ENCODE measurements around the gene EML5. TPM values are rescaled to one million over a fixed set of nuclear protein-coding genes. Genes with fewer than 3 reads are reported as not detected.

The EML5 gene
- total RNA-seq, 4 donors from 2014 or later: 0.35 to 3.3 (median 1.3) TPM

DNA sequence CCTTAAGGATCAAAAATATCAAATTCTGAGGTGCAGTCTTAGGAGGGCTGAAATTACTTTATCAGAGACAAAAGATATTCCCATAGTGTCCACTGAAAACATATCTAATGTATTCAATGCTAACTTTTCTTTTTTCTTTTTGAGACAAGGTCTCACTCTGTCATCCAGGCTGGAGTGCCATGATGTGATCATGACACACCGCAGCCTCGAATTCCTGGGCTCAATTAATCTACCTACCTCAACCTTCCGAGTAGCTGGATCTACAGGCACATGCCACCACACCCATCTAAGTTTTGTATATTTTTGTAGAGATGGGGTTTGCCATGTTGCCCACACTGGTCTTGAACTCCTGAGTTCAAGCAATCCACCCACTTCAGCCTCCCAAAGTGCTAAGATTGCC lies 161.7 kb downstream of the EML5 start:
- Histone ChIP-seq H3K4me1 (no peaks in the 10 kb centered on the region), H3K9me3 (no peaks in the 10 kb centered on the region), H3K27ac (no peak overlapping the region), H3K4me3 (no peak overlapping the region), H3K36me3 (no peaks in the 10 kb centered on the region), H3K27me3 (no peaks in the 10 kb centered on the region)
- no peak for DNase-seq
- TF ChIP-seq, protein P1, sequence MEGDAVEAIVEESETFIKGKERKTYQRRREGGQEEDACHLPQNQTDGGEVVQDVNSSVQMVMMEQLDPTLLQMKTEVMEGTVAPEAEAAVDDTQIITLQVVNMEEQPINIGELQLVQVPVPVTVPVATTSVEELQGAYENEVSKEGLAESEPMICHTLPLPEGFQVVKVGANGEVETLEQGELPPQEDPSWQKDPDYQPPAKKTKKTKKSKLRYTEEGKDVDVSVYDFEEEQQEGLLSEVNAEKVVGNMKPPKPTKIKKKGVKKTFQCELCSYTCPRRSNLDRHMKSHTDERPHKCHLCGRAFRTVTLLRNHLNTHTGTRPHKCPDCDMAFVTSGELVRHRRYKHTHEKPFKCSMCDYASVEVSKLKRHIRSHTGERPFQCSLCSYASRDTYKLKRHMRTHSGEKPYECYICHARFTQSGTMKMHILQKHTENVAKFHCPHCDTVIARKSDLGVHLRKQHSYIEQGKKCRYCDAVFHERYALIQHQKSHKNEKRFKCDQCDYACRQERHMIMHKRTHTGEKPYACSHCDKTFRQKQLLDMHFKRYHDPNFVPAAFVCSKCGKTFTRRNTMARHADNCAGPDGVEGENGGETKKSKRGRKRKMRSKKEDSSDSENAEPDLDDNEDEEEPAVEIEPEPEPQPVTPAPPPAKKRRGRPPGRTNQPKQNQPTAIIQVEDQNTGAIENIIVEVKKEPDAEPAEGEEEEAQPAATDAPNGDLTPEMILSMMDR (IDR thresholded peaks at IDR 0.05): no peak
- TF ChIP-seq POLR2A (IDR thresholded peaks at IDR 0.05): no peak

DNA sequence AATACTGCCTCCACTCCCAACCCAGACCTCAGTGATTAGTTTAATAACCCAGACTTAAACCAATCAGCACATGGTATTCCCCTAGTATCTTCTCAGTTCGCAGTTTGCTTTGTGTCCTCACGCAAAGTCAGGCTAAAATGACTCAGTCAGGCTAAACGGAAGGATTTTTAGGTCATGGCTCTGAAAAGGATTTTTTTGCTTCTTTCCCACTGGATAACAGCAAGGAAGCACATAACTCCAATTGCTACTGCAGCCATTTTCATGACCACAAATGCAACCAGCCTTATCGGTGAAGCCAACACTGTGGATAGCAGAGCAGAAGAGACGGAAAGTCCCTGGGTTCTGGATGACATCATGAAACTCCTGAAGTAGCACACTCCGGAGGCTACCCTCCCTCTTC lies 162.2 kb downstream of the EML5 start:
- H3K4me3 ChIP-seq: no peak overlapping the region
- no peak for TF ChIP-seq POLR2A (IDR thresholded peaks at IDR 0.05)
- TF ChIP-seq, protein P1 (IDR thresholded peaks at IDR 0.05): no peak
- no peaks in the 10 kb centered on the region for H3K27me3 ChIP-seq
- DNase-seq: no peak
- H3K9me3 ChIP-seq: no peaks in the 10 kb centered on the region
- H3K36me3 ChIP-seq: no peaks in the 10 kb centered on the region
- H3K27ac ChIP-seq: no peak overlapping the region
- H3K4me1 ChIP-seq: no peaks in the 10 kb centered on the region

DNA sequence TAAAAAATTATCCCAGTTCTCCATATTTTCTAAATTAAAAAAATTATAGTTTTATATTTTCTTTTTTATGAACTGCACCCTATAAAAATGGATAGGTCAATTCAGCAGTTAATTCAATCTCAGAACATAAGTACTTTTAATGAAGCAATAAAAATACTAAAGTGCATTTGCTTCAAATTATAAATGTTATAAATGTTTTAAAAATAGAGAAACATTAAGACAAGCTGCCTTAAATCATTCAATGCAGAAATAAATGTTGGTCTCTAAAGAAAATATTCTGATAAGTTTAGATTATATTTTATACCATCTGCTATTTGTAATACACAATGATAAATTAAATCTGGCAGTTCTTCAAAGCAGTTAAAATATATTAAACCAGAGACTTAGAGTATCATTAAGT lies 164.3 kb downstream of the EML5 start:
- Histone ChIP-seq H3K9me3 (no peaks in the 10 kb centered on the region), H3K4me3 (no peak overlapping the region), H3K36me3 (no peaks in the 10 kb centered on the region), H3K27me3 (no peaks in the 10 kb centered on the region), H3K27ac (no peak overlapping the region), H3K4me1 (no peaks in the 10 kb centered on the region)
- TF ChIP-seq, protein P1 (IDR thresholded peaks at IDR 0.05): no peak
- no peak for TF ChIP-seq POLR2A (IDR thresholded peaks at IDR 0.05)
- DNase-seq: no peak

DNA sequence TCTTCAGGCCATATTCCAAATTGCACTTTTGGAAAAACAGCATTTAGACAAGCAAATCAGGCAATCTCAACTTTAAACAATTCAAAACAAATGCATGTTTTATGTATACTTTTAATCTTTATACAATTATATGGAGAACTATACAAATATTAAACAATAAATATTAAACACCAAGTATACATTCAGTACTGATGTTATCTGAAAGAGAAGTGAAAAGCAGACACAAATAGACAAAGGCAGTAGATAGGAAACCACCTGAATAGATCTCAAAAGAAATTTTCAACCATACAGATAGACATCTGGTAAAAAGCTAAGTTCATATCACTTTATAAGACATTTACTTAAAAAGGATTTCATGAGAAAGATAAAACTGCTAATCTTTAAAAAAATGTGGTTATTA lies 164.7 kb downstream of the EML5 start:
- TF ChIP-seq, protein P1 (IDR thresholded peaks at IDR 0.05): no peak
- no peak for TF ChIP-seq POLR2A (IDR thresholded peaks at IDR 0.05)
- H3K27ac ChIP-seq: no peak overlapping the region
- no peak overlapping the region for H3K4me3 ChIP-seq
- H3K9me3 ChIP-seq: no peaks in the 10 kb centered on the region
- no peaks in the 10 kb centered on the region for H3K27me3 ChIP-seq
- no peaks in the 10 kb centered on the region for H3K36me3 ChIP-seq
- H3K4me1 ChIP-seq: no peaks in the 10 kb centered on the region
- no peak for DNase-seq

DNA sequence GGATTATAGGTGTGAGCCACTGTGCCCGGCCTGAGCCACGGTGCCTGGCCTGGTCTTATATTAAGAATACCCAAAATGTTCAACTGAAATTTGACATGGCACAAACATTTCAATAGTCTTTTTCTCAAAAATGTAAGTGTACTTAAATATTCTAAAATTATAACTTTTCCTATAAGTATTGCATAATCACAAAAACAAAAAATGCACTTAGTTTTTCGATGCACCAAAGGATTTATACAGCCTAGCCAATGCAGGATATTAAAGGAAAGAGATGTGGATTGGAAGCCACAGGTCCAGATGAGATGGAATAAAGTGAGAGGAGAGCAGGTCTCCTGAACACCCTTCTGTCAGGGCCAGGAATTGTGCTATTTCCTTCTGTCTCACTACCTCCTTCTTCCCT lies 167.1 kb downstream of the EML5 start:
- H3K27me3 ChIP-seq: no peaks in the 10 kb centered on the region
- no peak overlapping the region for H3K27ac ChIP-seq
- no peak for DNase-seq
- no peak for TF ChIP-seq POLR2A (IDR thresholded peaks at IDR 0.05)
- TF ChIP-seq, protein P1 (IDR thresholded peaks at IDR 0.05): no peak
- H3K36me3 ChIP-seq: no peaks in the 10 kb centered on the region
- H3K4me3 ChIP-seq: no peak overlapping the region
- H3K9me3 ChIP-seq: no peaks in the 10 kb centered on the region
- no peaks in the 10 kb centered on the region for H3K4me1 ChIP-seq

DNA sequence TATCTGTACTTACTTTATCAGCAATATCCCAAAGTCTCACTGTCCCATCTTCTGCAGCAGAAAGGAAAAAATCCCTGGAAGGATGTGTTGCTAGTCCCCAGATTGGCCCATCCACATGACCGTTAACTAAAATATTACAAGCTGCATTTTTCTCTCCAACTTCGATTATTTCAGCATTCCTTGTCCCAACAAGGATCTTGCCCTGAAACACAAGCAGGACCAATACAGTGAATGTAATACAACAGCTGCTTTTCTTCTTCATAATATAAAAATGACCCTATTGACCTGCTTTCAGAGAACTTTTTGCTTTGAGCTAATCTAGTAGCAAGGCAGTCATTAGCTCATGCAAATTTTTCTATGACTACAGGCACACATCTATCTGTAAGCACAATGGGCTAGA lies 171.7 kb downstream of the EML5 start:
- H3K36me3 ChIP-seq: peaks cover 0 to 9% (median 0%) of the 10 kb centered on the region in 3 donors
- no peaks in the 10 kb centered on the region for H3K4me1 ChIP-seq
- no peaks in the 10 kb centered on the region for H3K9me3 ChIP-seq
- H3K4me3 ChIP-seq: no peak overlapping the region
- no peak for DNase-seq
- no peak for TF ChIP-seq POLR2A (IDR thresholded peaks at IDR 0.05)
- TF ChIP-seq, protein P1 (IDR thresholded peaks at IDR 0.05): no peak
- no peaks in the 10 kb centered on the region for H3K27me3 ChIP-seq
- no peak overlapping the region for H3K27ac ChIP-seq
